Tibial nerve (tissue), 4 donors: ENCODE data around the gene LNPK.

Source experiments
- EP300 ChIP-seq, 2 donors: sonication (generic); formaldehyde crosslinking; IDR thresholded peaks; one replicate each; pipeline ENCODE4 v1.6.1; 2017; ENCODE audit warnings: antibody characterized with exemption in 2 of 2, mild to moderate bottlenecking in 1 of 2
- POLR2A ChIP-seq, 2 donors: fragments of 450-650 bp; IDR thresholded peaks; one replicate each; pipeline ENCODE4 v1.6.1; 2017; ENCODE audit warnings: antibody characterized with exemption in 2 of 2, mild to moderate bottlenecking in 2 of 2, moderate library complexity in 2 of 2
- TF ChIP-seq, protein P1 (sequence below), 5 experiments: fragments of 200-600 bp in 3 of 5; fragments of 450-650 bp in 2 of 5; sonication (generic) in 3 of 5; IDR thresholded peaks; one replicate each; pipeline ENCODE4 v1.5.1; 2016 to 2019; ENCODE audit warnings: antibody characterized with exemption in 5 of 5, mild to moderate bottlenecking in 3 of 5, moderate library complexity in 2 of 5

DNA sequence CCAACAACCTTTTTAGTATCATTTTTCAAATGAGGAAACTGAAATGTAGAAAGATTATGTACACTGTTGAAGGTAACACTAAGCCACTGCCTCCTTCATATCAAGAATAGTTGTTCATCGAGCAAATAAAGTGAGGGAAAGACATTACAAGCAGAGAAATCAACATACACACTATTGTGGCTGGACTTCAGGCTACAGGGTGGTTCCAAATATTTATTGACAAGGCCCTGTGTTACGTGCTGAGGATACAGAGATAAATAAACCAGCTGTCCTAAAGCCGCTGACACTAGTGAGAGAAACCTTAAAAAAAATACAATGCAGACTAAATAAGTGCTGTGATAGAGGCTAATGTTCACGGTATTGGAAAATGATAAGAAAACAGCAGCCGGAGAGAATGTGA is 1.9 kb upstream of the LNPK start:
- TF ChIP-seq, protein P1, sequence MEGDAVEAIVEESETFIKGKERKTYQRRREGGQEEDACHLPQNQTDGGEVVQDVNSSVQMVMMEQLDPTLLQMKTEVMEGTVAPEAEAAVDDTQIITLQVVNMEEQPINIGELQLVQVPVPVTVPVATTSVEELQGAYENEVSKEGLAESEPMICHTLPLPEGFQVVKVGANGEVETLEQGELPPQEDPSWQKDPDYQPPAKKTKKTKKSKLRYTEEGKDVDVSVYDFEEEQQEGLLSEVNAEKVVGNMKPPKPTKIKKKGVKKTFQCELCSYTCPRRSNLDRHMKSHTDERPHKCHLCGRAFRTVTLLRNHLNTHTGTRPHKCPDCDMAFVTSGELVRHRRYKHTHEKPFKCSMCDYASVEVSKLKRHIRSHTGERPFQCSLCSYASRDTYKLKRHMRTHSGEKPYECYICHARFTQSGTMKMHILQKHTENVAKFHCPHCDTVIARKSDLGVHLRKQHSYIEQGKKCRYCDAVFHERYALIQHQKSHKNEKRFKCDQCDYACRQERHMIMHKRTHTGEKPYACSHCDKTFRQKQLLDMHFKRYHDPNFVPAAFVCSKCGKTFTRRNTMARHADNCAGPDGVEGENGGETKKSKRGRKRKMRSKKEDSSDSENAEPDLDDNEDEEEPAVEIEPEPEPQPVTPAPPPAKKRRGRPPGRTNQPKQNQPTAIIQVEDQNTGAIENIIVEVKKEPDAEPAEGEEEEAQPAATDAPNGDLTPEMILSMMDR (IDR thresholded peaks at IDR 0.05), result no peak
- TF ChIP-seq EP300 (IDR thresholded peaks at IDR 0.05) (no peak), POLR2A (IDR thresholded peaks at IDR 0.05) (no peak)
